GM19395 (cell line): ENCODE measurements around the gene CLRN2.
"Not testable (repeated sequence)": the region's sequence is repeated elsewhere in the genome, so short reads cannot be mapped to it uniquely, and the experiment has no call there.

Source experiments
- ATAC-seq: cut with Tn5 transposase; IDR thresholded peaks from one replicate; pipeline ENCODE4 v1.9.1; 2021; ENCODE audit warnings: mild to moderate bottlenecking, moderate library complexity; ENCODE audit not compliant: unreplicated experiment

Gene CLRN2

GRCh38 chr4:17502756-17503155, 12.2 kb upstream of the CLRN2 start:
- no peak for ATAC-seq

GRCh38 chr4:17504081-17504480, 10.9 kb upstream of the CLRN2 start:
- no peak for ATAC-seq

GRCh38 chr4:17510582-17510981, 4.4 kb upstream of the CLRN2 start:
- ATAC-seq = no peak

- no peak for ATAC-seq
These were observed 3.9 kb upstream of the CLRN2 start for GRCh38 chr4:17511051-17511450.

GRCh38 chr4:17511509-17511949, 3.4 kb upstream of the CLRN2 start:
- ATAC-seq = peak; percentile 75

GRCh38 chr4:17511950-17512795, 2.8 kb upstream of the CLRN2 start, which contains the start of gene QDPR:
QDPR (minus strand) TSS chr4:17512090; CDS start chr4:17512054, 36 bp downstream.
- peak; percentile 89 for ATAC-seq

GRCh38 chr4:17512973-17513665, 1.8 kb upstream of the CLRN2 start:
- no peak for ATAC-seq

GRCh38 chr4:17515445-17516407, 761 bp downstream of the CLRN2 start:
- ATAC-seq = no peak

GRCh38 chr4:17516980-17517379, 2.0 kb downstream of the CLRN2 start:
- ATAC-seq = no peak

GRCh38 chr4:17517664-17518063, 2.7 kb downstream of the CLRN2 start:
- ATAC-seq = no peak

- ATAC-seq = no peak
These were observed 6.6 kb downstream of the CLRN2 start for GRCh38 chr4:17521595-17521994.

- no peak for ATAC-seq
These were observed 8.7 kb downstream of the CLRN2 start for GRCh38 chr4:17523662-17524061.

GRCh38 chr4:17526695-17527477, 11.9 kb downstream of the CLRN2 start:
- no peak for ATAC-seq

GRCh38 chr4:17528551-17529165, 13.7 kb downstream of the CLRN2 start:
- ATAC-seq = no peak

- ATAC-seq = no peak
These were observed 16.7 kb downstream of the CLRN2 start for GRCh38 chr4:17531538-17532285.

GRCh38 chr4:17534705-17535104, 19.7 kb downstream of the CLRN2 start:
- ATAC-seq = no peak

GRCh38 chr4:17535242-17535641, 20.3 kb downstream of the CLRN2 start:
- ATAC-seq = no peak

- no peak for ATAC-seq
These were observed 20.9 kb downstream of the CLRN2 start for GRCh38 chr4:17535906-17536305.

- not testable (repeated sequence) for ATAC-seq
These were observed 22.1 kb downstream of the CLRN2 start for GRCh38 chr4:17537060-17537459.
